Kidney epithelial cell (primary cell): ENCODE measurements around the gene IL12RB2. TPM values are rescaled to one million over a fixed set of nuclear protein-coding genes. Genes with fewer than 3 reads are reported as not detected.
"Not testable (repeated sequence)": the region's sequence is repeated elsewhere in the genome, so short reads cannot be mapped to it uniquely, and the experiment has no call there.

ENCODE experiments used
- DNase-seq: peaks from one replicate; pipeline ENCODE4 v3.0.0-alpha.2; 2010; ENCODE audit warnings: low read depth
- H3K27me3 ChIP-seq: 2 replicates; pipeline ENCODE4 v1.6.0; 2011; ENCODE audit warnings: low read length; ENCODE audit not compliant: control insufficient read depth, insufficient read depth
- H3K36me3 ChIP-seq: 2 replicates; pipeline ENCODE4 v1.5.1; 2011; ENCODE audit warnings: low read length; ENCODE audit not compliant: control insufficient read depth, insufficient read depth
- H3K4me3 ChIP-seq: 2 replicates; pipeline ENCODE4 v1.5.1; 2011; ENCODE audit warnings: low read depth, mild to moderate bottlenecking, control low read depth, low read length
- CTCF ChIP-seq: IDR thresholded peaks from 2 replicates; pipeline ENCODE4 v1.5.1; 2011; ENCODE audit warnings: mild to moderate bottlenecking, moderate library complexity, low read length, control low read depth, inconsistent platforms; ENCODE audit not compliant: insufficient read depth, poor library complexity, severe bottlenecking
- total RNA-seq: library from RNA; depleted of rRNA; stranded (reverse); fragments of >200 nt; gene quantifications from 2 replicates; pipeline ENCODE4 v1.2.3, GENCODE V29; 2015

The IL12RB2 gene
- total RNA-seq, 1 donor from 2014 or later = 0.17 TPM

- H3K4me3 ChIP-seq = no peak overlapping the region
Measured at GRCh38 chr1:67437961-67438360, 130.3 kb downstream of the IL12RB2 start.

GRCh38 chr1:67439277-67440029 lies 131.8 kb downstream of the IL12RB2 start:
- Histone ChIP-seq H3K36me3 (no peaks in the 10 kb centered on the region), H3K4me3 (no peak overlapping the region), H3K27me3 (no peaks in the 10 kb centered on the region)
- DNase-seq = no peak
- TF ChIP-seq CTCF = no peak

More at GRCh38 chr1:67437961-67438360, 130.3 kb downstream of the IL12RB2 start:
- no peaks in the 10 kb centered on the region for H3K36me3 ChIP-seq
- no peak for TF ChIP-seq CTCF
- DNase-seq = no peak
- no peaks in the 10 kb centered on the region for H3K27me3 ChIP-seq

- no peak for TF ChIP-seq CTCF
- DNase-seq = no peak
- no peaks in the 10 kb centered on the region for H3K36me3 ChIP-seq
- no peaks in the 10 kb centered on the region for H3K27me3 ChIP-seq
- no peak overlapping the region for H3K4me3 ChIP-seq
Measured at GRCh38 chr1:67440339-67440738, 132.7 kb downstream of the IL12RB2 start.

GRCh38 chr1:67441183-67441582 lies 133.5 kb downstream of the IL12RB2 start:
- H3K4me3 ChIP-seq = no peak overlapping the region
- peak; percentile 14 for DNase-seq
- no peaks in the 10 kb centered on the region for H3K27me3 ChIP-seq
- no peak for TF ChIP-seq CTCF
- no peaks in the 10 kb centered on the region for H3K36me3 ChIP-seq

GRCh38 chr1:67441739-67442281 lies 134.1 kb downstream of the IL12RB2 start:
- TF ChIP-seq CTCF = no peak
- H3K4me3 ChIP-seq = no peak overlapping the region
- H3K36me3 ChIP-seq = no peaks in the 10 kb centered on the region
- DNase-seq = no peak
- H3K27me3 ChIP-seq = no peaks in the 10 kb centered on the region

- not testable (repeated sequence) for DNase-seq, H3K36me3 ChIP-seq, H3K27me3 ChIP-seq, H3K4me3 ChIP-seq
Measured at GRCh38 chr1:67446014-67446413, 138.3 kb downstream of the IL12RB2 start.

Other genes with a start within 250 kb of the IL12RB2 start
- gene C1orf141, start 172.9 kb upstream of the IL12RB2 start, total RNA-seq = not detected in 2 replicates
- not detected in 2 replicates for gene IL23R, start 141.4 kb upstream of the IL12RB2 start, total RNA-seq
- 211 and 234 TPM in 2 replicates for gene SERBP1, start 122.5 kb downstream of the IL12RB2 start, total RNA-seq